Measurements from ENCODE around the gene ZNRD2.

ZNRD2 gene

GRCh38 chr11:65611758-65612603 lies 41.7 kb downstream of the ZNRD2 start:
- H3K27ac ChIP-seq (ENCODE audit: low read depth, low read length): no peak overlapping the region
- no peak overlapping the region for H3K4me3 ChIP-seq (ENCODE audit: insufficient read depth, low read length, poor library complexity, severe bottlenecking)
- no peaks in the 10 kb centered on the region; the same call in 1 of the 2 replicates for H4K20me1 ChIP-seq (ENCODE audit: low read depth, low read length)
- H3K79me2 ChIP-seq (ENCODE audit: insufficient read depth, low read length): peaks cover 17% of the 10 kb centered on the region
- no peaks in the 10 kb centered on the region for H3K27me3 ChIP-seq (ENCODE audit: low read length)
- no peak overlapping the region for H3K9ac ChIP-seq (ENCODE audit: low read length)
- no peak overlapping the region for H2AFZ ChIP-seq (ENCODE audit: low read depth, low read length, severe bottlenecking)
- H3F3A ChIP-seq (ENCODE audit: insufficient read depth): no peaks in the 10 kb centered on the region
- no peaks in the 10 kb centered on the region for H3K36me3 ChIP-seq (ENCODE audit: low read length)
- peak overlapping the region; percentile 78 for H3K4me2 ChIP-seq (ENCODE audit: low read depth, low read length, poor library complexity, severe bottlenecking)
- H3K9me3 ChIP-seq (ENCODE audit: insufficient read depth, low read length): no peaks in the 10 kb centered on the region
- H3K9me2 ChIP-seq (replicated peaks; ENCODE audit: insufficient read depth, low read length): no peaks in the 10 kb centered on the region
- TF ChIP-seq EZH2phosphoT487 (conservative IDR thresholded peaks at IDR 0.05; ENCODE audit: low read length): no peak
- no peak for TF ChIP-seq CTCF (IDR thresholded peaks at IDR 0.05; ENCODE audit: insufficient read depth, low read length, poor library complexity, severe bottlenecking)

- no peaks in the 10 kb centered on the region for H3K36me3 ChIP-seq (ENCODE audit: low read length)
- no peak overlapping the region for H3K4me3 ChIP-seq (ENCODE audit: insufficient read depth, low read length, poor library complexity, severe bottlenecking)
- H3F3A ChIP-seq (ENCODE audit: insufficient read depth): no peaks in the 10 kb centered on the region
- peaks cover 25% of the 10 kb centered on the region for H3K79me2 ChIP-seq (ENCODE audit: insufficient read depth, low read length)
- H2AFZ ChIP-seq (ENCODE audit: low read depth, low read length, severe bottlenecking): no peak overlapping the region
- no peak overlapping the region for H3K27ac ChIP-seq (ENCODE audit: low read depth, low read length)
- H3K9me3 ChIP-seq (ENCODE audit: insufficient read depth, low read length): no peaks in the 10 kb centered on the region
- H3K9me2 ChIP-seq (replicated peaks; ENCODE audit: insufficient read depth, low read length): no peaks in the 10 kb centered on the region
- no peaks in the 10 kb centered on the region; the same call in 1 of the 2 replicates for H4K20me1 ChIP-seq (ENCODE audit: low read depth, low read length)
- no peaks in the 10 kb centered on the region for H3K27me3 ChIP-seq (ENCODE audit: low read length)
- peak overlapping the region; percentile 78 for H3K4me2 ChIP-seq (ENCODE audit: low read depth, low read length, poor library complexity, severe bottlenecking)
- TF ChIP-seq EZH2phosphoT487 (conservative IDR thresholded peaks at IDR 0.05; ENCODE audit: low read length) (no peak), CTCF (IDR thresholded peaks at IDR 0.05; ENCODE audit: insufficient read depth, low read length, poor library complexity, severe bottlenecking) (no peak)
- no peak overlapping the region; the same call in 1 of the 2 replicates for H3K9ac ChIP-seq (ENCODE audit: low read length)
Measured at GRCh38 chr11:65612691-65613090, 42.4 kb downstream of the ZNRD2 start.

GRCh38 chr11:65613091-65613928 lies 43.0 kb downstream of the ZNRD2 start:
- H3K79me2 ChIP-seq (ENCODE audit: insufficient read depth, low read length): peaks cover 30% of the 10 kb centered on the region
- peak overlapping the region; percentile 36 for H2AFZ ChIP-seq (ENCODE audit: low read depth, low read length, severe bottlenecking)
- H3F3A ChIP-seq (ENCODE audit: insufficient read depth): no peaks in the 10 kb centered on the region
- H3K4me3 ChIP-seq (ENCODE audit: insufficient read depth, low read length, poor library complexity, severe bottlenecking): peak overlapping the region; percentile 85
- no peaks in the 10 kb centered on the region for H3K9me3 ChIP-seq (ENCODE audit: insufficient read depth, low read length)
- H3K27me3 ChIP-seq (ENCODE audit: low read length): no peaks in the 10 kb centered on the region
- H3K36me3 ChIP-seq (ENCODE audit: low read length): no peaks in the 10 kb centered on the region
- no peaks in the 10 kb centered on the region; the same call in 1 of the 2 replicates for H4K20me1 ChIP-seq (ENCODE audit: low read depth, low read length)
- peak overlapping the region; percentile 70 for H3K27ac ChIP-seq (ENCODE audit: low read depth, low read length)
- peak overlapping the region; percentile 75 for H3K9ac ChIP-seq (ENCODE audit: low read length)
- H3K9me2 ChIP-seq (replicated peaks; ENCODE audit: insufficient read depth, low read length): no peaks in the 10 kb centered on the region
- H3K4me2 ChIP-seq (ENCODE audit: low read depth, low read length, poor library complexity, severe bottlenecking): peak overlapping the region; percentile 78
- TF ChIP-seq EZH2phosphoT487 (conservative IDR thresholded peaks at IDR 0.05; ENCODE audit: low read length) (no peak), CTCF (IDR thresholded peaks at IDR 0.05; ENCODE audit: insufficient read depth, low read length, poor library complexity, severe bottlenecking) (no peak)
